CD4-positive, alpha-beta T cell treated with Interleukin-1 beta for 1 hour (primary cell): ENCODE measurements around the gene GNA14.
"Not testable (repeated sequence)": the region's sequence is repeated elsewhere in the genome, so short reads cannot be mapped to it uniquely, and the experiment has no call there.

Experiments used
- DNase-seq, 2 donors: peaks; one replicate each; pipeline ENCODE4 v3.0.0-alpha.2; 2020 to 2022

Gene GNA14

GRCh38 chr9:77587042-77587441, 61.1 kb downstream of the GNA14 start:
- DNase-seq, result no peak

DNA sequence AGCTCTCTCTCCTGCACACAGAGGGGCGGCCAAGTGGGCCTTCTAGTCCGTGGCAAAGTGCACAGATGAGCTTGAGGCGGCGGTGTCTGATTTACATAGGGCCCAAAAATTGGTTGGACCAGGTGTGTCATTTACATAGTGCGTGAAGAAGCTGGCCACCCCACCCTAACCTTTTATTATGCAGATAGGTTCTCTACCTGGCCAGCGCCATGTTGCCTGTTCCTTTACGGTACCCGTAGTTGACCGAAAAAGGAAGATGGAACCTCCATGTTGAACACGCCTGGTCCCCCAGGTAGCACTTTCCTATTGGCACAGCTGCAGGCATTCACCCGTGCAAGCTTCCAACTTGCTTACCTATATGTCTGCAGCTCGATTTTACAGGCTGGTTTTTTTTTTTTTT, 61.5 kb downstream of the GNA14 start:
- DNase-seq, result no peak

GRCh38 chr9:77585335-77585786, 62.8 kb downstream of the GNA14 start:
- no peak for DNase-seq

DNA sequence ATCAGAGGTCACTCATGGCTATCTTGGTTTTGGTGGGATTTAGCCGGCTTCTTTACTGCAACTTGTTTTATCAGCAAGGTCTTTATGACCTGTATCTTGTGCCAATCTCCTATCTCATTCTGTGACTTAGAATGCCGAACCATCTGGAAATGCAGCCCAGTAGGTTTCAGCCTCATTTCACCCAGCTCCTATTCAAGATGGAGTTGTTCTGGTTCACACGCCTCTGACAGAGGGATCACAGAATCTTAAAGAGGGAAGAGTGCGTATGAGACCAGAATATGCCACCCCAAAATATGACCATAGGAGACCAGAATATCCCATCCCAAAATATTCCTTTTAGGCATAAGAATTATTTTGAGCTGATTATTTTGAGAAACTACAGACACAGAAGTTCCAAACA, 63.2 kb downstream of the GNA14 start:
- DNase-seq, result not testable (repeated sequence)

DNA sequence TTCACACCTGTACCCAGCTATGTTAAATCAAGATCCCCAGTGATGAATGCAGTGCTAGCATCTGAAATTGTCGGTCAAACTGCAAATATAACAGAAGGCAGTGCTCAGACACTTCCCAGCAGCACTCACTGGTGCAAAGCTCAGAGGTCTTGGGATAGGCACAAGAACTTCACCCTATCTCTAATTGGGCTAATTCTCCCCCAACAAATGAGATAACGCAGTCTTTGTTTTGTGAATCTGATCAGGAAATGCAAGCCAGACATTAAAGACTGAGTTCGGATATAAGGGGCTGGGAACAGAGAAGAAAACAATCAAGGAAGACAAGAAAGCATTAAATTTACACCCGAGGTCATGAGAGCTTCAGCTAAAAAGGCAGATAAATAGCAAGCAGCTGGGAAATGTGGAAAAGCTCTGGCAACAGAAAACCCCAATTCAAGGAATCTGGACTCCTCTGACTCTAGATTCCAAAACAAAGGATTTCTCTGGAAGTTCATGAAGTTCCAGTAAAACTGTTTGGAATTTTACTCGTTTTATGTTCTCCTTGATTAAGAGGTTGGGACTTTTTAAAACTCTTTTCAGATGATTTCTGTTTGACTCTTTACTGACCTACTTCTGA, 65.1 kb downstream of the GNA14 start:
- no peak for DNase-seq

GRCh38 chr9:77582525-77582924, 65.6 kb downstream of the GNA14 start:
- DNase-seq, result no peak

GRCh38 chr9:77575785-77576184, 72.3 kb downstream of the GNA14 start:
- DNase-seq, result no peak

GRCh38 chr9:77569335-77569734, 78.8 kb downstream of the GNA14 start:
- no peak for DNase-seq

GRCh38 chr9:77563174-77563573, 84.9 kb downstream of the GNA14 start:
- DNase-seq, result no peak

GRCh38 chr9:77562019-77562748, 85.9 kb downstream of the GNA14 start:
- DNase-seq, result no peak

DNA sequence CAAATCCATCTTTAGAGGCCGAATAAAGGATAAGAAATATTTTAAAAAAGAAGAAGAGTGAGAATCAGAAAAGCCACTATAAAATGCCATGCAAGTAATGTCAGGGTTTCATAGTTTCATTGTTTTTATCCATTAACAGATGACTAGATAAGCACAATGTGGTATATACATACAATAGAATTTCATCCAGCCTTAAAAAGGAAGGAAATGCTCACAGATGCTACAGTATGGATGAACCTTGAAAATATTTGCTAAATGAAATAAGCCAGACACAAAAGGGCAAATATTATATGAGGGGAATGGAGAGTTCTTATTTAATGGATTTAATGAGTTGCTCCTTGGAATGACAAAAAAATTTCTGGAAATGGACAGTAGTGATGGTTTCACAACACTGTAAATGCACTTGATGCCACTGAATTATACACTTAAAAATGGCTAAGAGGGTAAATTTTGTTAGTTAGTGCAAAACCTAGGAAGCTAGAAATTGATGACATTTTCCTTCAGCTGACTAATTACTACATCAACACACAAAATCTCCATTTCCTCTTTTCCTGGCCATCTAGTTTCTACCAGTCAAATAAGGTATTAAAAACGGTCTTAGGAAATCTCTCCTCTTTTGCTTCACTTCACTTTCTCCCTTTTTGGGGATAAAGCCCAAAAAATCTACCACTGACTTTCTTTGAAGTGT, 86.6 kb downstream of the GNA14 start:
- no peak for DNase-seq

- DNase-seq, result no peak
These were observed 91.7 kb downstream of the GNA14 start for GRCh38 chr9:77556396-77556795.

- DNase-seq, result no peak
These were observed 93.5 kb downstream of the GNA14 start for GRCh38 chr9:77554586-77555105.

- DNase-seq, result no peak
These were observed 100.9 kb downstream of the GNA14 start for GRCh38 chr9:77547106-77547730.

- DNase-seq, result no peak
These were observed 101.7 kb downstream of the GNA14 start for GRCh38 chr9:77546376-77546950.

DNA sequence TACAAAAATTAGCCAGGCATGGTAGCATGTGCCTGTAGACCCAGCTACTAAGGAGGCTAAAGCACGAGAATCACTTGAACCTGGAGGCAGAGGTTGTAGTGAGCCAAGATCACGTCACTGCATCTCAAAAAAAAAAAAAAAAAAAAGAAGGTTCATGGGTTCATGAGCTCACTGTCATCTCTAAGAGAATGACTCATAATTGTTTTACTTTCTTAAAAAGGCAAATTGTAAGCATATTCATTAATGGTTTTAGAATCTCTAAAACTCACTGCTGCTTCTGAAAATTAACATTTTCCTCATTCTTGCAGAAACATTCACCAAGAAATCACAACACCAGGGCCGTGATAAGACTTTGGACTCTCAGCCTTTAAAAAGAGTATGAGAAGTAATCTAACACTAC, 103.6 kb downstream of the GNA14 start:
- no peak for DNase-seq

GRCh38 chr9:77543131-77543822, 104.8 kb downstream of the GNA14 start:
- DNase-seq, result no peak

GRCh38 chr9:77541600-77541999, 106.5 kb downstream of the GNA14 start:
- no peak for DNase-seq

GRCh38 chr9:77541055-77541454, 107.1 kb downstream of the GNA14 start:
- DNase-seq, result no peak

DNA sequence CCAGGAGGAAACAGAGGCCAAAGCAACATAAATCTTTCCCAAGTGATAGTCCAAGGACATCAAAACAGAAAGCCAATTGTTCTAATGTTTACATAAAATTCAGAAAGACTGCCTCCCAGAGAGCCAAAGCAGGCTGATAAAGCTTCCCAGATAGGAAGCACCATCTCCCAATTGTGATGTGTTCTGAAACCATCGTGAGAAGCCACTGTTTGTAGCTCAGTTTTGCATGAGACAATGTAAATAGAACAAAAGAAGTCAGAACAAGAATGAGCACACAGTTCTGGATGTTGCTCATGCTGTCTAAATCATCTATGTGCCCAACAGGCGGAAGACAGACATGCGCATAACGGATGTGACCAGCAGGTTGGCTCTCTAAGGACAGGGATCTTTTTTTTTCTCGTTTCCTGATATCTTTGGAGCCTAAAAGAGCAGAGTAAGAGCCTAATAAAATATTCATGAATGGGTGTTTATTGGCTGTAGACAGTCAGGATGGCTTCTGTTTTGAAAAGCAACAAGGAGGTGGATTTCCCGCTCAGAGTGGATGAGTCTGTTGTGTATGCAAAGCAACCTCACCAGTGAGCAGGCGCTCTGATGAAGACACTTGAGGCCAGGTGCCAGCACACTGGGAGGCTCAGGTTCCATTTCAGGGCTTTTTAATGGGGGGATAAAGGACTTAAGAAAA, 113.6 kb downstream of the GNA14 start:
- DNase-seq, result no peak

- DNase-seq, result no peak
These were observed 114.5 kb downstream of the GNA14 start for GRCh38 chr9:77533671-77534070.

DNA sequence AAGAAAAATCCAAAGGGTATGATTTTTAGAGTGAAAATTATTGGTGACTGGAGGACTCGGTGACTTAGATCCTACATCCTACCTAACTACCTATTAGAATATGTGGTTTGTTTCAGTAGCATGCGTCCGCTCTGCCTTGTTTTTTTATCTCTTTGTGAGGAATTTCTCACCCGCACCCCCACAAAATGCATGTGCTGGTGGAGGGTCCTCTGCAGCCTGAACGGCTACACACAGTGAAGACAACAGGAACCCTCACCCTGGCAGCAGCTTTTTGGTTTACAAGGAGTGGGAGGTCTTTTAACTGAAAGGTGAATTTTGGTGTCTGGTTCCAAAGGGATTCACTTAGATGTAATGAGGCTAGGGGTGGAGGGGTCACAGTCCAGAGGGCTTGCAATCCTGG, 115.5 kb downstream of the GNA14 start:
- DNase-seq, result no peak
